ENCODE results near the gene MAN2B2. TPM values are rescaled to one million over a fixed set of nuclear protein-coding genes. Genes with fewer than 3 reads are reported as not detected.

MAN2B2 gene
- total RNA-seq, 1 experiment from 2014 or later, result 34.4 TPM

- ATAC-seq, result no peak
- CTCF ChIA-PET, result no interaction called here
Observed at GRCh38 chr4:6607368-6608055, 32.5 kb downstream of the MAN2B2 start.

GRCh38 chr4:6608758-6609414, 33.9 kb downstream of the MAN2B2 start:
- POLR2A ChIA-PET, result no interaction called here
- in situ Hi-C loops (cut with HindIII; ENCODE audit: low pct_unique_long_range_greater_than_20kb, low sequenced_read_pairs), result no loop called here
- BruUV-seq (replicated peaks), result no TSS peak

More at GRCh38 chr4:6607368-6608055, 32.5 kb downstream of the MAN2B2 start:
- Histone ChIP-seq H3K9me3 (ENCODE audit: control insufficient read depth, insufficient read depth, low read depth, low read length) (no peaks in the 10 kb centered on the region), H3K4me3 (ENCODE audit: low read depth in 2 of 2, low read length in 2 of 2) (no peak overlapping the region), H3K27me3 (ENCODE audit: control insufficient read depth, insufficient read depth, low read length) (no peaks in the 10 kb centered on the region), H3K36me3 (ENCODE audit: control insufficient read depth, insufficient read depth, low read length) (no peaks in the 10 kb centered on the region), H3K27ac (ENCODE audit: low read length) (no peak overlapping the region), H3K4me1 (ENCODE audit: control insufficient read depth, insufficient read depth, low read length) (no peaks in the 10 kb centered on the region)
- in situ Hi-C loops (cut with HindIII; ENCODE audit: low pct_unique_long_range_greater_than_20kb, low sequenced_read_pairs), result no loop called here
- POLR2A ChIA-PET, result no interaction called here
- TF ChIP-seq REST (IDR thresholded peaks at IDR 0.05; ENCODE audit: insufficient read depth in 1 of 2, low read depth in 2 of 2, low read length in 1 of 2) (no peak), POLR2AphosphoS5 (IDR thresholded peaks at IDR 0.05; ENCODE audit: low read depth, low read length) (no peak), CTCF (IDR thresholded peaks at IDR 0.05) (no peak), SIN3A (IDR thresholded peaks at IDR 0.05; ENCODE audit: borderline replicate concordance, insufficient read depth, low read depth, low read length) (no peak), TCF7L2 (IDR thresholded peaks at IDR 0.05; ENCODE audit: low read depth, low read length) (no peak)
- intact Hi-C loops (cut with micrococcal nuclease; ENCODE audit: unreplicated experiment), result no loop called here
- no peak for DNase-seq (ENCODE audit: low read depth, low spot score)
- no TSS peak for BruUV-seq (replicated peaks)

More at GRCh38 chr4:6608758-6609414, 33.9 kb downstream of the MAN2B2 start:
- Histone ChIP-seq H3K27me3 (ENCODE audit: control insufficient read depth, insufficient read depth, low read length) (no peaks in the 10 kb centered on the region), H3K27ac (ENCODE audit: low read length) (no peak overlapping the region), H3K36me3 (ENCODE audit: control insufficient read depth, insufficient read depth, low read length) (no peaks in the 10 kb centered on the region), H3K9me3 (ENCODE audit: control insufficient read depth, insufficient read depth, low read depth, low read length) (no peaks in the 10 kb centered on the region), H3K4me1 (ENCODE audit: control insufficient read depth, insufficient read depth, low read length) (no peaks in the 10 kb centered on the region), H3K4me3 (ENCODE audit: low read depth in 2 of 2, low read length in 2 of 2) (no peak overlapping the region)
- CTCF ChIA-PET, result no interaction called here
- DNase-seq (ENCODE audit: low read depth, low spot score), result no peak
- intact Hi-C loops (cut with micrococcal nuclease; ENCODE audit: unreplicated experiment), result no loop called here
- no peak for TF ChIP-seq POLR2AphosphoS5 (IDR thresholded peaks at IDR 0.05; ENCODE audit: low read depth, low read length)
- TF ChIP-seq CTCF (IDR thresholded peaks at IDR 0.05), result no peak; the same call in 1 of the 2 replicates
- no peak for TF ChIP-seq TCF7L2 (IDR thresholded peaks at IDR 0.05; ENCODE audit: low read depth, low read length)
- no peak for TF ChIP-seq SIN3A (IDR thresholded peaks at IDR 0.05; ENCODE audit: borderline replicate concordance, insufficient read depth, low read depth, low read length)
- no peak for ATAC-seq

All from Panc1 (cell line).